Measurements from ENCODE around the gene NLRP6.
"Not testable (repeated sequence)": the region's sequence is repeated elsewhere in the genome, so short reads cannot be mapped to it uniquely, and the experiment has no call there.

NLRP6 gene

GRCh38 chr11:303363-303762, 25.2 kb downstream of the NLRP6 start:
- H3K27ac Mint-ChIP-seq: no peak overlapping the region
- H3K27me3 Mint-ChIP-seq: peaks cover 17% of the 10 kb centered on the region
- H3K4me1 Mint-ChIP-seq: peaks cover 49% of the 10 kb centered on the region
- no peaks in the 10 kb centered on the region for H3K9me3 Mint-ChIP-seq
- H3K36me3 Mint-ChIP-seq (ENCODE audit: low read depth): no peaks in the 10 kb centered on the region
- no peak overlapping the region for H3K4me3 Mint-ChIP-seq
- peak; percentile 43 for DNase-seq
- no peak for ATAC-seq

GRCh38 chr11:304061-304506, 25.9 kb downstream of the NLRP6 start:
- H3K27me3 Mint-ChIP-seq: peaks cover 17% of the 10 kb centered on the region
- H3K4me3 Mint-ChIP-seq: no peak overlapping the region
- peaks cover 1% of the 10 kb centered on the region for H3K36me3 Mint-ChIP-seq (ENCODE audit: low read depth)
- H3K4me1 Mint-ChIP-seq: peaks cover 46% of the 10 kb centered on the region
- H3K9me3 Mint-ChIP-seq: no peaks in the 10 kb centered on the region
- no peak for ATAC-seq
- no peak overlapping the region for H3K27ac Mint-ChIP-seq
- no peak for DNase-seq

DNA sequence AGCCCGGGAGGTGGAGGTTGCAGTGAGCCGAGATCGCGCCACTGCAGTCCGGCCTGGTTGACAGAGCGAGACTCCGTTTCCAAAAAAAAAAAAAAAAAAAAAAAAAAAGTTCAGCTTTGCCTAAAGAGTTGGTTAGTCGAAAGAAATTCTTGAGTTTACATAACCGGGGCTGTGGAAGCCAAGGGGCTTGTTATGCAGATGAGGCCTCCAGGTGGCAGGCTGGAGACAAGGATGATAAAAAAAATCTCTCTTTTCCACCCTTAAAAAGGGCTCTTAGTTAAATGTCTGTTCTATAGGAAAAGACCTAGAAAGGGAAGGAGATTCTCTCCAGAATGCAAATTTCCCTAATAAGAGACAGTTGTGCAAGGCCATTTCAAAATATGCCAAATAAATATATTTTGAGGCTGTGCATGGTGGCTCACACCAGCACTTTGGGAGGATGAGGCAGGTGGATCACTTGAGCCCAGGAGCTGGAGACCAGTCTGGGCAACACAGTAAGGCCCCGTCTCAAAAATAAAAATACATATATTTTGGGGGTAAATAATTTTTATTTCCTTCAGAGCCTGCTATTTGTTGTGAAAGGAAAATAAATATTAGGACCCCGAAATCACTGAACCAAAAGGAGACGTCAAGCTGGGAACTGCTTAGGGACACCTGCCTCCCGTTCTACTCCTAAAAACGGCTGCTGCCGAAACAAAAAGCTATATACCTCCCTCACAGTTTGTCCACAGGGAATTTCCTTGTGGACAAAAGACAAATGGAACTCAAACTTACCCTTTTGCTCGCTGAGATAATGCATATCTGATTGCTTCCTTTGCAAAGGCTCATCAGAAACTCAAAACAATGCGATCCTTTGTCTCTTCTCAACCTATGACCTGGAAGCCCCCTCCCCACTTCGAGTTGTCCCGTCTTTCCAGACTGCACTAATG, 27.0 kb downstream of the NLRP6 start:
- DNase-seq (peak; percentile 58), ATAC-seq (no peak)
- Mint-ChIP-seq H3K4me3 (no peak overlapping the region), H3K4me1 (peaks cover 47% of the 10 kb centered on the region), H3K27me3 (peaks cover 14% of the 10 kb centered on the region), H3K27ac (no peak overlapping the region), H3K9me3 (no peaks in the 10 kb centered on the region), H3K36me3 (ENCODE audit: low read depth) (peaks cover 9% of the 10 kb centered on the region)

DNA sequence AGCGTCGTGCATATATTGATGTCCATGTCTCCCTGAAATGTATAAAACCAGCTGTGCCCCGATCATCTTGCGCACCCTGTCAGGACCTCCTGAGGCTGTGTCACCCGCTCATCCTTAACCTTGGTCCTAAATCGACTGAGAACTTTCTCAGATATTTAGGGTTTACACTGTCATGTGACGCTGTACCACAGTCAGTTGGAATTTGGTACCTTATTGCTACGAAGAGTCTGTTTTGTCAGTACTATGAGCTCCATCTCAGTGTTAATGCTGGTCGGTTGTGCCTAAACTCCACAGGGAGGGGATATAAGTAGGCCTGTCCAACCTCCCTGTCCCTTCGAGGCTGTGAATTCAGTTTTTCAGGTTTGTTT, 27.6 kb downstream of the NLRP6 start:
- no peak overlapping the region for H3K27ac Mint-ChIP-seq
- no peaks in the 10 kb centered on the region for H3K9me3 Mint-ChIP-seq
- DNase-seq (no peak), ATAC-seq (no peak)
- peaks cover 8% of the 10 kb centered on the region for H3K27me3 Mint-ChIP-seq
- H3K4me1 Mint-ChIP-seq: peaks cover 42% of the 10 kb centered on the region
- H3K36me3 Mint-ChIP-seq (ENCODE audit: low read depth): peaks cover 9% of the 10 kb centered on the region
- no peak overlapping the region for H3K4me3 Mint-ChIP-seq

GRCh38 chr11:306645-307371, 28.6 kb downstream of the NLRP6 start:
- H3K4me1 Mint-ChIP-seq: peaks cover 41% of the 10 kb centered on the region
- no peak for DNase-seq
- H3K27me3 Mint-ChIP-seq: peaks cover 3% of the 10 kb centered on the region
- peak overlapping the region; percentile 90 for H3K4me3 Mint-ChIP-seq
- peaks cover 9% of the 10 kb centered on the region for H3K36me3 Mint-ChIP-seq (ENCODE audit: low read depth)
- H3K27ac Mint-ChIP-seq: no peak overlapping the region
- ATAC-seq: no peak
- H3K9me3 Mint-ChIP-seq: no peaks in the 10 kb centered on the region

DNA sequence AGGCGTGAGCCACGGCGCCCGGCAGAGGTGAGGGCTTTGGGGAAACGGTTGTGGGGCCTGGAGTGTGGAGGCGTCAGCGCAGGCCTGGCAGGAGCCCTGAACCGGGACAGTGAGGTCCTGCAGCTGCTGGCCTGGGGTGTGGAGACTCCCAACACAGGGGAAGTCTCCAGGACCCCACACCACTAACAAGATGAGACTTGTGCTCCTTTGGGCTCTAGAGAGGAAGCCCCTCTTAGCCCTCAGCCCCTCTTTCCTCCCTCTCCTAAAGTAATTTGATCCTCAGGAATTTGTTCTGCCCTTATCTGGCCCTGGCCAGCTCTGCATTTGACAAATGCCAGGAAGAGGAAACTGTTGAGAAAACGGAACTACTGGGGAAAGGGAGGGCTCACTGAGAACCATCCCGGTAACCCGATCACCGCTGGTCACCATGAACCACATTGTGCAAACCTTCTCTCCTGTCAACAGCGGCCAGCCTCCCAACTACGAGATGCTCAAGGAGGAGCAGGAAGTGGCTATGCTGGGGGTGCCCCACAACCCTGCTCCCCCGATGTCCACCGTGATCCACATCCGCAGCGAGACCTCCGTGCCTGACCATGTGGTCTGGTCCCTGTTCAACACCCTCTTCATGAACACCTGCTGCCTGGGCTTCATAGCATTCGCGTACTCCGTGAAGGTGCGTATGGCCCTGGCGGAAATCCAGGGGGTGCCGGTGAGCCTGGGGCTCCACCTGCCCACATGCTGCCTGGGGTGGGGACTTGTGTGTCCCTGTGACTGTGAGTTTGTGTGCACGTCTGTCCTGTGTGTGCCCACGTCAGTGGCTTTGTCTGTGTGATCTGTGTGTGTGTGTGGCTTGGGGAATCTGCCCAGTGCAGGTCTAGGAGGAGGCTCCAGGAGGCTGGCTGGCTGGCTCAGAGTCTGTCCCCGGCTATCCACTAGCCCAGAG, 29.8 kb downstream of the NLRP6 start, which contains the start of gene IFITM2:
TSS of gene IFITM2 (plus strand) at position 51 of the 943 bp plus-strand sequence. CDS start at position 428, 377 bp downstream.
- H3K36me3 Mint-ChIP-seq (ENCODE audit: low read depth); H3K27me3 Mint-ChIP-seq; H3K9me3 Mint-ChIP-seq: not testable (repeated sequence)
- Mint-ChIP-seq H3K4me3 (peak within 1 kb of the TSS; percentile 90), H3K27ac (peak within 1 kb of the TSS; percentile 90), H3K4me1 (peaks cover 44% of the 10 kb centered on the region)
- DNase-seq (peak; percentile 70), ATAC-seq (peak; percentile 37)

DNA sequence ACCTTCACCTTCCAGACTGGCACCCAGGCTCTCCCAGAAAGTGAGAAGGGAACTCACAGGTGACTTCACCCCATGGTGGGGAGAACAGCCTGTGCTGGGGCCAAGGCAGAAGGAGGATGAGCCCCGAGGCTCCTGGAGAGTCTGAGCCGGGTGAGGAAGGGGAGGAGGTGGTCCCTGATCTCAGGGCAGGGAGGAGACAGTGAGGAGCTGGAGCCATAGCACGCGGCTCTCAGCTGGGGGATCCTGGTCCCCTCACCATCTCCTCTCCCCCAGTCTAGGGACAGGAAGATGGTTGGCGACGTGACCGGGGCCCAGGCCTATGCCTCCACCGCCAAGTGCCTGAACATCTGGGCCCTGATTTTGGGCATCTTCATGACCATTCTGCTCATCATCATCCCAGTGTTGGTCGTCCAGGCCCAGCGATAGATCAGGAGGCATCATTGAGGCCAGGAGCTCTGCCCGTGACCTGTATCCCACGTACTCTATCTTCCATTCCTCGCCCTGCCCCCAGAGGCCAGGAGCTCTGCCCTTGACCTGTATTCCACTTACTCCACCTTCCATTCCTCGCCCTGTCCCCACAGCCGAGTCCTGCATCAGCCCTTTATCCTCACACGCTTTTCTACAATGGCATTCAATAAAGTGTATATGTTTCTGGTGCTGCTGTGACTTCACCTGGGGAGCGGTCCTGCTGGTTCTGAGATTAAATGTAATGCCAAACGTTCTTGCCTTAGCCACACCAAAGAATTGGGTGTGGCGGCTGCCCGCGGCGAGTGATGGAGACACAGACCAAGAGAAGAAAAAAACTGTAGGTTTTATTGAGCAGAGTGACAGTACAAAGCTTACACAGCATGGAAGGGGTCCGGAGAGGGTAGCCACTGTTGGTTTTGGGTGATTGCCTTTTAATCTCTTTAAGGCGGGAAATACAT, 30.8 kb downstream of the NLRP6 start:
- H3K36me3 Mint-ChIP-seq (ENCODE audit: low read depth): peaks cover 12% of the 10 kb centered on the region
- DNase-seq, H3K9me3 Mint-ChIP-seq, H3K27me3 Mint-ChIP-seq: not testable (repeated sequence)
- peaks cover 39% of the 10 kb centered on the region for H3K4me1 Mint-ChIP-seq
- peak; percentile 3 for ATAC-seq
- peak overlapping the region; percentile 90 for H3K4me3 Mint-ChIP-seq
- H3K27ac Mint-ChIP-seq: peak overlapping the region; percentile 90

DNA sequence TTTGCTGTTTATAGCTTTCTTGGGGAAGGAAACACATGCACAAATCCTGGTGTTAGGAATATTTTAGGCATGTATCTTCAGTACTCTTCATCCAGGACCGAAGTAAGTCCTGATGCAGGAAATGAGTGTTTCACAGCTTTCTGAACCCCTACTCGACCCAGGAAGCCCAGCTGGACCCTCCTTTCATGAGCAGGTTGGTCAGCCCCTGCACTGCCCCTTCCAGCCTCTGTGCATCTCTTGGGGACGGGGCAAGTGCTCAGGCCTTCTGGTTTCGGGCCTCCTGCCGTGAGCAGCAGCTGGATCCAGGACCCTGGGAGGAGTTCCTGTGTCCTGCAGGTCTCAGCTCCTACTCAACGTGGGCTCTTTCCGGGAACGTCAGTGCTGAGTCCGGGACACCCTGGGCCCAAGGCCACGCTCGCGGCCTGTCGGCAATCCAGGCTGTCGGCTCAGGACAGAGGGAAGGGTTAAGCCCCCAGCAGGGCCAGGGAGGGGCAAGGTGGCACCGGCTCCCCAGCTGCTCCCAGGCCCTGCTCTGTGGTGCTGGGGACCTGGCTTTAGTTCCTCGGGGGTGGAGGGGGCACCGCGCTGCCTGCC, 31.9 kb downstream of the NLRP6 start:
- not testable (repeated sequence) for ATAC-seq, DNase-seq, H3K27me3 Mint-ChIP-seq, H3K9me3 Mint-ChIP-seq
- peak overlapping the region; percentile 90 for H3K4me3 Mint-ChIP-seq
- H3K4me1 Mint-ChIP-seq: peaks cover 34% of the 10 kb centered on the region
- peak overlapping the region; percentile 90 for H3K27ac Mint-ChIP-seq
- peaks cover 22% of the 10 kb centered on the region for H3K36me3 Mint-ChIP-seq (ENCODE audit: low read depth)

- ATAC-seq, H3K27me3 Mint-ChIP-seq, DNase-seq, H3K9me3 Mint-ChIP-seq: not testable (repeated sequence)
- Mint-ChIP-seq H3K4me1 (peaks cover 29% of the 10 kb centered on the region), H3K27ac (peak overlapping the region; percentile 96), H3K4me3 (peak overlapping the region; percentile 92), H3K36me3 (ENCODE audit: low read depth) (peaks cover 26% of the 10 kb centered on the region)
Measured at GRCh38 chr11:311013-311748, 33.0 kb downstream of the NLRP6 start.

- DNase-seq (peak; percentile 54), ATAC-seq (peak; percentile 16)
- H3K27me3 Mint-ChIP-seq: no peaks in the 10 kb centered on the region
- H3K4me1 Mint-ChIP-seq: peaks cover 36% of the 10 kb centered on the region
- peak overlapping the region; percentile 92 for H3K4me3 Mint-ChIP-seq
- H3K9me3 Mint-ChIP-seq: no peaks in the 10 kb centered on the region
- H3K36me3 Mint-ChIP-seq (ENCODE audit: low read depth): peaks cover 33% of the 10 kb centered on the region
- H3K27ac Mint-ChIP-seq: peak overlapping the region; percentile 96
Measured at GRCh38 chr11:312092-312816, 34.0 kb downstream of the NLRP6 start.

- Mint-ChIP-seq H3K36me3 (ENCODE audit: low read depth) (peaks cover 36% of the 10 kb centered on the region), H3K9me3 (no peaks in the 10 kb centered on the region), H3K4me1 (peaks cover 35% of the 10 kb centered on the region), H3K4me3 (peak overlapping the region; percentile 92), H3K27ac (peak overlapping the region; percentile 96), H3K27me3 (no peaks in the 10 kb centered on the region)
- DNase-seq (no peak), ATAC-seq (no peak)
Measured at GRCh38 chr11:313304-313786, 35.1 kb downstream of the NLRP6 start.

All from activated naive CD8-positive, alpha-beta T cell treated with anti-CD3 and anti-CD28 coated beads, Interleukin-2, amount 50 U/mL, for 24 hours (primary cell).